GM21619 (cell line): ENCODE measurements around the gene HYLS1.

Experiments
- ATAC-seq: cut with Tn5 transposase; IDR thresholded peaks from one replicate; pipeline ENCODE4 v1.9.1; 2021; ENCODE audit not compliant: unreplicated experiment

The HYLS1 gene

GRCh38 chr11:125948278-125949051, 61.0 kb downstream of the HYLS1 start:
- no peak for ATAC-seq

GRCh38 chr11:125949271-125950177, 62.1 kb downstream of the HYLS1 start:
- ATAC-seq = no peak

GRCh38 chr11:125950178-125950490, 62.7 kb downstream of the HYLS1 start:
- no peak for ATAC-seq
